H1 (cell line): ENCODE data around the gene MBD5. TPM values are rescaled to one million over a fixed set of nuclear protein-coding genes. Genes with fewer than 3 reads are reported as not detected.

Experiments
- BACH1 ChIP-seq: IDR thresholded peaks from 2 replicates; pipeline ENCODE4 v1.6.1; 2012; ENCODE audit warnings: low read length, improper control_type of control experiment
- E2F6 ChIP-seq: IDR thresholded peaks from 2 replicates; pipeline ENCODE4 v1.6.1; 2012; ENCODE audit warnings: inconsistent platforms
- GTF2F1 ChIP-seq: IDR thresholded peaks from 2 replicates; pipeline ENCODE4 v1.6.1; 2012; ENCODE audit warnings: low read depth, low read length, improper control_type of control experiment, borderline replicate concordance
- HDAC2 ChIP-seq, 2 experiments: fragments of 300-600 bp in 1 of 2; sonication (generic) in 1 of 2; IDR thresholded peaks; 2 replicates each; pipeline ENCODE4 v1.6.1; 2011 to 2012; ENCODE audit warnings: low read depth in 2 of 2, low read length in 2 of 2, mild to moderate bottlenecking in 2 of 2, moderate library complexity in 2 of 2, borderline replicate concordance in 1 of 2, inconsistent platforms in 1 of 2
- MAX ChIP-seq: IDR thresholded peaks from 2 replicates; pipeline ENCODE4 v1.6.1; 2012; ENCODE audit warnings: inconsistent platforms
- SP1 ChIP-seq: IDR thresholded peaks from 2 replicates; pipeline ENCODE4 v1.6.1; 2011; ENCODE audit warnings: low read depth, low read length
- polyA plus RNA-seq, 7 experiments: library from polyadenylated mRNA; depleted of rRNA in 3 of 7; stranded (reverse) in 5 of 7; unstranded in 2 of 7; fragments of >200 nt in 5 of 7; fragments of 200-250 nt in 2 of 7; gene quantifications; 1 replicate in 5 of 7; 2 replicates in 1 of 7; 4 replicates in 1 of 7; pipeline versions ENCODE4 v1.2.1 to v1.2.3, GENCODE V29; 2011 to 2013; ENCODE audit warnings: missing spikeins in 2 of 7, mixed read lengths in 2 of 7
- total RNA-seq: library from RNA; stranded (reverse); fragmentation: NEBNext Ultra II Directional; extraction: Animal tissue kit (Norgen Biotek cat#: 25700); gene quantifications from 2 replicates; pipeline ENCODE4 v1.2.1, GENCODE V29; 2021

MBD5 gene
- total and polyA plus RNA-seq, 2 of the 8 experiments (the other 6 are each of a cell fraction or from before 2014, with no cell fraction given), result 9.7 to 29.4 TPM

- no peak for TF ChIP-seq MAX
- no peak for TF ChIP-seq E2F6
- no peak for TF ChIP-seq HDAC2 (IDR thresholded peaks at IDR 0.05; ENCODE audit: borderline replicate concordance in 1 of 2, low read depth in 2 of 2, low read length in 2 of 2)
- TF ChIP-seq GTF2F1, result no peak
- TF ChIP-seq BACH1, result no peak
- no peak for TF ChIP-seq SP1
- TF ChIP-seq, all 59 proteins: peak for 0
Measured at GRCh38 chr2:148218326-148219075, 197.6 kb downstream of the MBD5 start (continued).
